Activated T-cell treated with anti-CD3 and anti-CD28 coated beads, Interleukin-2, amount 50 U/mL, for 48 hours (primary cell): ENCODE data around the gene SUSD6.
A peak's percentile ranks its signal among the peaks of the same experiment; 100 is the strongest.
"Not testable (repeated sequence)": the region's sequence is repeated elsewhere in the genome, so short reads cannot be mapped to it uniquely, and the experiment has no call there.

Experiments
- DNase-seq, 2 experiments: peaks; one replicate each; pipeline ENCODE4 v3.0.0-alpha.2; 2020

Gene SUSD6

DNA sequence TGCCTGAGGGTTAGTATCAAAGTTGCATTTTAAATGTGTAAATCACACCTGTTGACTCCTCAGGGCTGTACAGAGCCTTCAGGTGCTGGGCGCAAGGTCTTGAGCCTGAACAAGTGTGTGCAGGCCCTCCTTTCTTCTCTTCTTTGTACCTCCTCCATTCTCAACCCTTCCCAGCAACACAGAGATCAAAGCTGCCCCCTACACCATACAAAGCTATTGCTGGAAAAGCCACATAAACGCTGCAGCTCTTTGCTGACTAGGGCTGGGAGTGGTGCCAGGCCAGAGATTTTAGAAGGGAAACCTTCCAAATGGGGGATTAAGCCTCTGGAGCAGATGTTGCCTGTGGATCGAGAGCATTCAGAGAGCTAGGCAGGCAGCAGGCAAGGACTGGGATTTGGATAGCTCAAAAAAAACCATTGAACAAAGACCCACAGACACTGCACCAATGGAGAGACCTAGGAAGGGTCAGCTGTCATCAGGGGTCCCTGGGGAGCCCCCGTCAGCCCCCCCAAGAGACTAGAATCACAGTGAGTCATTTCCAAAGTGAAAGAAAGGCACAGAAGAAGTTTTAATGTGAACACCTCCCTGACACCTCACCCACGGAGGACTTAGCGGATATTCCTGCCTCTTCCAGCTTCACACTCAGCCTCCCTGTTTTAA is 18.2 kb upstream of the SUSD6 start:
- DNase-seq: no peak

DNA sequence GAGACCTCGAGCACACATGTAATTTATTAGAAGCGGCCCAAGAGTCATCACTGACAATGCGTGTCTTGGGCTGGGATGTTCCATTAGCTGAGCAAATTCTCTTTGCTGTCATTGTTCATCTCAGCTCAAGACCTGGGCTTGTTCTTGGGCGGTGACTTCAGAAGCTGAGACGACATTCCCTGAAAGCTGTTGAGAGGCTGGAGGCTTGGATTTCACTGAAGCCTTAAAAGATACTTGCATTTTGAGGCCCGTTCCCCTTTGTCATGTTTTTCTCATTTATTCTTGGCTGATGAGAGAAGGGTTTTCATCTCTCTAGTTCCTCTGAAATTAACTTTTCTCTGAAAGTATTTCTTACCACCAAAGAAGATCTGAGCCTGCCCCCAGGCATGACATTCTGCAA is 16.6 kb upstream of the SUSD6 start:
- no peak for DNase-seq

DNA sequence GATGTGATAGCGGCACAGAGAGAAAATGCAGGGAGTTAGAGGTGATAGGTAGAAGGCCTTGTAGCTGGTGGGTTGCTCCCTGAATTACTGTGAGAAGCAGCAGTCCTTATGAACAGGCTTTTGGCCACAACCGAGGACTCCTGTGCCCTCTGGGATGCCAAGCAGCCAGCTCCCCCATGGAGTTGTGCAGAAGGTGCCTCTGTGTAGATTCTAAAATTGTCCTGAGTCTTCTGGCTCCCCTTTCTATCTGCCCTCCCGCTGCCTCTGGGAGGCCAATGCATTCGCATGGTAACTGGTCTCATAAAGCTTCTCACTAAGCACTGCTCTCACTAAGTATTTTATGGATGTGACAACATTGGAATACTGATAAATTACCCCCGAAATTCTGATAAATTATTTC is 16.1 kb upstream of the SUSD6 start:
- no peak for DNase-seq

DNA sequence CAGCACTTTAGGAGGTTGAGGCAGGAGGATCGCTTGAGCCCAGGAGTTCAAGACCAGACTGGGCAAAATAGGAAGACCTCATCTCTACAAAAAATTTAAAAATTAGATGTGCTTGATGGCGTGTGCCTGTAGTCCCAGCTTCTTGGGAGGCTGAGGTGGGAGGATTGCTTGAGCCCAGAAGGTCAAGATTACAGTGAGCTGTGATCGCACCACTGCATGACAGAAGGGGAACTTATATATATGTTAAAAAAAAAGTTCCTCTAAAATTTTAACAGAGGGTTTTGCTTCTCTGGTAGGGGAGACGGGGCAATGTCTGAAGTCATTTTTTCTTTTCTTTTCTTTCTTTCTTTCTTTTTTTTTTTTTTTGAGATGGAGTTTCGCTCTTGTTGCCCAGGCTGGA is 12.0 kb upstream of the SUSD6 start:
- not testable (repeated sequence) for DNase-seq

DNA sequence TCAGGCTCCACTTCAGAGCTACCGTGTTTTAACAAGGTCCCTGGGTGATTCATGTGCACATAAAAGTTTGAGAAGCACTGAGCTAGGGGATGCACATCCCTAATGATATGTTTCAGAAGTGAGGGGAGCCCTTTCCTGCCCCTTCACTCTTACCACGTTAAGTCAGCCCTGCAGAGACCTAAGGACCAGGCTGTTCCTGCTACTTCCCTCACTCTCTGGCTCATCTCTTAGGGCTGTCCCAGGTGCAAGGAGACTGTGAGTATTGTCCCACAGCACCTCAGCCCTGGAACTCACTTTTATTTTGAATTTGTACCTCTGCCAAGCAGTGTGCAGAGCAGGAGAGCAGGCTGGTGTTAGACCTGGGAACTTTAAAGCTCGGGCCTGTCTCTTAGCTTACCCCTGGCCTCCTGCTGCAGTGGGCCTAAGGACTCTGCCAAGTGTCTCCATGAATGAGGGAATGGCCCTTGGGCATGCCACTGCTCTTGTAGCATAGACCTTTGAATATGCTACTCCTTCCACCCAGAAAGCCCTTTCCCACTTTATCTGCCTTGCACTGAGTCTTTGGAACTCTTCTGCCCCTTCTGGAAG is 11.0 kb upstream of the SUSD6 start:
- DNase-seq: no peak

DNA sequence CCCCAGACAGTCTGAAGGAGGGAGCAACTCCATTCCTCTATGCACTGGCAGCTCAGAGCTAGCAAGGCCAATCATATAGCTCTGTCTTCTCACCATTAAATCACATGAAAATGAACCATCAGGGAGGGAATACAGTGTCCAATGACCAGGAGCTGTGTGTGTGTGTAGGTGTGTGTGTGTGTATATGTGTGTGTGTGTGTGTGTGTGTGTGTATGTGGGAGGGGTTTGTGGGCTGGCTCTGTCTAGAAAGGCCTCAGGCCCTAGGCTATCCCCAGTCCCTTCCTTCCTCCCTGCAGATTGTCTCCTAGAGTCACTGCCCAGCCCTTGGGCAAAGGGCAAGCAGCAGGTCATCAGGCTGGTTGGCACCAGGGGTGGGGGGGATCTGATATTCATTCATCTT is 5.7 kb upstream of the SUSD6 start:
- DNase-seq: no peak

DNA sequence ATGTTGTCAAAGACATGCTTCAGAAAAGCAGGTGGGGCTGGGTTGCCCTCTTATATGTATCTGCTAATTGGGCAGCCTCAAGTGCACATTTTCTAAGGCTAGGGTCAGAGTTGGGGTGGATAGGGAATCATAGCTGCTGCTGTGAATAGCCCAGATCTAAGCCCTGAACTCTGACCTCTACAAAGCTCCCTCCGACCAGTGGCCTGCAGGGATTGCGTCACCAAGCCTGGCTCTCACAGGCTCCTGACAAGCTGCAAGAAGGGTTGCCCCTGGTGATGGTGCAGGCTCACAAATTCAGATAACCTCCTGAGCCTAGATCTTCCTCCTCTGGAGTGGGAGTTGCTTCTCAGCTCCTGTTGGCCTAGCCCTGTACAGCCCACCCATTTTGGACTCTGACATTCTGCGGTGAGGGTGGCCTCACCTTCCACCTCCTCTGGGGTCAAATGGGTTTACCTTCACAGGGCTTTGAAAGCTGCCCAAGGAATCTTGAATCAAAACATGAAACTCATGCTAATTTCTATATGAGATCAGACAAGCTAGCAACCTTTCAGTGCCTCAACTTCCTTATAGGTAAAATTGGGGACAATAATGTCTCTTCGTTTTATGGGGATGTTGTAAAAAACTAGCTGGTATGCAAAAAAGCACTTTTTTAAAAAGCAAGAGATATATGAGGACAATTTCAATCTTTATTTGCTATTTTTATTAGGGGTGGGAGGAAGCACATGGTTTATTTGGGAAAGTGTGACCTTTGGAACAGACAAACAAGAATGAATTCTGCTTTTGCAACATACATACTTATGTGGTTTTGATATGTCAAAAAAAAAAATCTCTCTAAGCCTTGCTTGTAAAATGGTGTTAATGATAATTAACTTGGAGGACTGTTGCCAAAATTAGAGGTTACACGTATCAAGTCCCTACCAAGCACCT is 4.9 kb upstream of the SUSD6 start:
- no peak for DNase-seq

DNA sequence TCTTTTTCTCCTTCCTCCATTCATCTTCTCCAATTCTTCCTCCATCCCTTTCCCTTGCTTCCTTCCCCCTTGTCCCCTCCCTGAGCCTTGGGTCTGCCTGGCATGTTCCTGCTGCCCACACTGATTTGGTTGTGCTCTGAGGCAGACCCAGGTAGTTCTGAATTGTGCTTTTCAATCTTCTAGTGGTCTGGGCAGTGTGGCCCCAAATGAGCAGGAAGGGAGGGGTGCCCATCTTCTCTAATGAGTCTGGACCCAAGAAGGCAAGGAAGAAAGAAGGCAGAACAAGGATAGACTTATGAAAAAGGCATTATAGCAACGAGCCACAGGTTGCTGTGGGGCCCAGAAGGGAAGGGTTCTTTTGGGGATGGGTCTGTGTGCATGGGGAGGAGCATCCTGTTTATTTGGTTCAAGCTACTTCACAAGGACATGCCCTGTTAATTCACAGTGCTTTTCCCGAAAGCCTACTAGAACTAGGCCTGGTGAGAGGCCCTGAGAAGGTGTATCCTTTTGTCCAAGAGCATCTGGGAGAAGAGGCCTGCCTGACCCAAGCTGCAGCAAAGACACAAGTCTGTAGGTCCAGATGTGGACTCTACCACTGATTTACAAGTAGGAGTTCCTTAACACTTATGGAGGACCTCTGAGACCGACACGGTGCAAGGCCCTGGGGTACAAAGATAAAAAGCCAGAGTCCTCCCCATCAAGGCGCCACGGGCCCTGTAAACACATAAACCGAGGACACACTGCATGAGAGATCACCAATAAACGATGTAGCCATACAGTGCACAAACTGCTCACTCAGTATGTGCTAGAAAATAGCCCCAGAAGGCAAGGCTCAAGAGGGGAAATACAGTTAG is 1.1 kb upstream of the SUSD6 start:
- no peak for DNase-seq

DNA sequence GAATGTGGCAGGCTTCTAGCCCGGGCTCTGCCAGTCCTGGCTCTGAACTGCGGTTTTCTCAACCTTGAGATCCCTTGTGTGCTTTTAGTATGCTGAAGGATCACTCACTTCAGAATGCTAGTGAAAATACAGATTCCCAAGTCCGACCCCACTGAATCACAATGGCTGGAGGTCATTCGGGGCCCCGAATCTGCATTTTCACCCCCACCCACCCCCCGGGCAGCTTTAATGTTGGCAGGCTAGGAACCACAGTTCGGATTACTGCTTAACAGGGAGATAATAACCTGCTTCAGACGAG is 573 bp upstream of the SUSD6 start:
- DNase-seq: no peak

DNA sequence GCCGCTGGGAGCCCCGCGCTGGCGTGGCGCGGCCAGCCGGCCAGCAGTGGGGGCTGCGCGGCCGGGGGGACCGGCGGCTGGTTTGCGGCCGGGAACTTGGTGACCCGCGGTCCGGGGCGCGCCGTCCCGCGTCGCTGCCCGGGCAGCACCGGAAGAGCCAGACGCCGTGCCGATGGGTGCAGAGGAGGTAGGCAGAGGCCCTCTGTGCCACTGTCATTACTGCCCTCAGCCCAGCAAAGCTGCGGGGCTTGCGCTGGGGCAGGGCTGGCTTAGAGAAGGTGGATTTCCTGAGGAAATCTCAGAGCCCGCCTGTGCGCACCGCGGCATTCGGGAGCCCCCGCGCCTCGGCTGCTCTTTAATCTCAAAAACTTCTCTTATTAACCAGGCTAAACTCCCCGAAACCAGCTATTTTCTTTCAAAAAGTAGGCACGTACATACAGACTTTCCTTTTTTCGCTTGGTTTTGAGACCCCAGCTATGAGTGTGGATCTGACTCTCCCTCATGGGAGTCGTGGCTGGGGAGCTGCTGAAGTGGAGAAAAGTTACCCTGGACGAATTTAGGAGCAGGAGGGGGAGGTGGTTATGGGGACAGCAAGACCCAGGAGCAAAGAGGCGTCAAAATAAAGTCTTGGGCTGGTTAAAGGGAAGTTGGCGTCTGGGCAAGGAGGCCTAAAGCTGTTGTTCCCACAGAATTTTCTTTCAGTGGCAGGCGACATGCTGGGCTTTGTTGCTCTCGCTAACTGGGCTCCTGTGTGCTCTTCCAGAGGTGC is 802 bp downstream of the SUSD6 start:
- peak; percentile 60 to 66 for DNase-seq

DNA sequence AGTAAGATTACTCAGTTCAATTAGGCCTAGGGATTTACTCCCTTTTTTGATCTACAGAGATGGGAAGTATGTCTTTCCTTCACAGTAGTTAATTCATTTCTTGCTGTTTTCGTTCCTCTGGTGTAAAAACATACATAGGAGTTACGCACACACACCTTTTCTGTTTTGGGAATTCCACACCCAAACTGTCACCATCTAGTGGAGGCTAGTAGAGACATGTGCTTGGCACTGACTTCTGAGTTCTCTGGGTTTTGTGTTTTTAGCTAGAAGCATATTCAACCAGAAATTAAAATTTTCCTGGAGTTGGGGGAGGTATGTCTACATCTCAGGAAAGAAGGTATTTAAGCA is 1.4 kb downstream of the SUSD6 start:
- DNase-seq: no peak

DNA sequence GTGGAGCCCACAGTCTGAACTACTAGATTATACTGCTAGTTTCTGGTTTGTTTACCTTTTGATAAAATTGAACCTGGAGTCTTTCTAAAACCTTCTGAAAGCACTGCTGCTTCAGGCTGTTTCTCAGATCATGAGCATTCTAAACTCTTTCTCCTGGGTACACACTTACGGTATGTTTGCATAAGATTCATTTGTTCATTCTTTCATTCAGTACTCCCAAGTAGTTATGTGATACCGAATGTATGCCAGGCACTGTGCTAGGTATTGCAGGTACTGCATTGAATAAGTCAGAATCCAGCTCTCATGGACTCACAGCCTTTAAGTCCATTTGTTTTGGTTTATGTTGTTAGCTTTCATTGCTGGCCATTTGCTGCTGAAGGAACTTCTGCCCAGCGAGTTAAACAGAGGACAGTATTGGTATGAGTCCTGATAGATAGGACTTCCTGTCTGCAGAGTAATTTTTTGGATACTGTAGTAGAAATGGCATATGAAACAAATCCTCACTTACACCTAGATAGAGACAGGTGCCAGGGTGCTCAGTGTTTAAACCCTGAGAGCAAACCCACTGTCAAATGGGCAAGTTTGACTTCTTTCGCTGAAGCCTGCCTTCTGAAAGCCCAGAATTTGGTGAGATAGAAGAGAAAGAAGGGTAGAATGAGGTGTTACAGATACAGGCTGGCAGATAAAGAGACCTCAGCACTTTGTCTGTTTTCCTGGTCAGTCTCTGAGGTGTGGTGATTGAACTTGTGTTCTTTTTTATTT is 2.1 kb downstream of the SUSD6 start:
- DNase-seq: no peak

DNA sequence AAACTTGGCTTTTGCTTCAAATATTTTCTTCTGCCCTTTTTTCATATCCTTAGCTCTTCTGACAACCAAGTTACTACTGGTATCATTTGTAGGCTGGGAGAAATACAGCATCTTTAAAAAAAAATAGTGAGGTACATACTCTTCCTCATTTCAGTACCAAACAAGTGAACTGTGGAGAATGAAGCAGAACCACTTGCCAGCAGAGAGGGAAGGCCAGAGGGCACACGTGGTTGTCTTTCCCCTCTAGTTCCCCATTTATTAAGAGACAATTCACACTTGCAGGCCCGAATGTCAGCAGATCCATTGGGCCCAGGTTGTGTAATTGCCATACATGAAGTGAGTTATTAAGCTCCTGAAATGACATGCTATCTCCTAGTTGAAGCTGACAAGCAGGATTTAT is 3.2 kb downstream of the SUSD6 start:
- no peak for DNase-seq

DNA sequence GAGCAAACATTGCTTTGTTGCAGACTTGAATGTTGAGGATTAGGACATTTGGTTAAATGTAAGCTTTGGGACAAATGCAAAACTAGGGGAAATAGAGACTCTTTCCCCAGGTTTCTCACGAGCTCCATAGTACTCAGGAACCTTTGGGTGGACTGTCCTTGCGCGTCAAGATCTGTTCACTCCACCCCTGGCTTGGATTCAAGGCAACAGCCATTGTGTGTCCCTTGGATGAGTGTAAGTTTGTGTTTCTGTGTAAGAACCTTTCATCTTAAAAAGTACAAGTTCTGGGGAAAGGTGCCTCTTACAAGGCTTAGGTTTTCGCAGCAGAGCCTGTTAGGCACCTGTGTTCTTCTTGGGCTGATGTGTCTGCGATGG is 3.7 kb downstream of the SUSD6 start:
- DNase-seq: no peak

DNA sequence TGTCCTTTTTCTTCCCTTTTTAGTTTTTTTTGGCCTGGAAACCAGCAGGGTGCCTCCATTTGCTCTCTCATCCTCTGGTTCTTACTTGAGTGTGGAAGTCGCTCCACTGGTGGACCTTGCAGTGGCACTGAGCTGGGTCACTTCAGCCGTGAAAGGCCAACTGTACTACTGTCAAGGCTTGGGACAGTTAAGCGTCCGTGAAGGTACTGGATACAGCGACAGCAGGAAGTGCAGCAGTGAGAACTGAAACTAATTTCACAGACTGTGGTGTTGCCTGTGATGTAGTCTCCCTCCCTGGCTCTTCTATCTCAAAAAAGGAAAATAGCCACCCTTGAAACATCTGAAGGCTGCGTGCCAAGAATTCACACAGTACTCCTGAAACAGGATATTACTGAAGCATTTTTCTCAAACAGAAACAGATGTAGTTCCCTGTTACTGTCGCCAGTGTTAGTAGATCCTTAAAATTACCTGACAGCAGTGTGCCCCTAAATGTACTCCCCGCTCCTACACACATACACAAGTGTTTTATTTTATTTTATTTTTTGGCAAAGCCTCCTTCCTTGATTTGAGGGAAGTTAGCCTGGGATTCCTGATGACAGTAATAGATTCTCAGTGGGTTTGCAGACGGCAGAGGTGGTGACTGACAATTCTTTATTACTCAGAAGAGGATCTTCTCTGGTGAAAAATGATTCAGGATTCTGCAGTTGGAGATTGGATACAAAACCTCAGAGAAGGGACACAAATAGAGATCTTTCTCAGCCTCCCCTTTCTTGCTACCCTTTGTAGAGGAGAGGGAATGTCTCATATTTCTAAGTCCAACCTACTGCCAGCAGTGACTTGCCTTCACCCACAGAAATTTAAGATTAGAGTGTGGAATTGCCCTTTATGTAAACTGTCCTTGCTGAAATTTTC is 4.4 kb downstream of the SUSD6 start:
- peak in 1 of 2 experiments; percentile 50 for DNase-seq

DNA sequence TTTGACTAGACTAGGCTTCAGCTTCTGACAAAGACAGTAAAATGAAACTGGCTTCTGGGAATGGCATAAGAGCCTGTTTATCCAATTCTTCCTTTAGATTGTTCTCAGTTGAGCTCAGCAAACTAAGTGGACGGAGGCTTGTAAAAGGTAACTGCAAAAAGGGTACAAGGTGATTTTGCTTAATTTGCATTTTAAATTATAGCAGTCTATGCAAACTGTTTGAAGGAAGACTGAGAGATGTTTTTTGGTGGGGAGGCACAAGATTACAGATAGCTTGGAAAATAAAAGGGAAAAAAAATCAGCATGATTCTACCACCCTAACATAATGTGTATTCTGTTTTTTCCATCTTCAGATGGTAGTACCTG is 5.0 kb downstream of the SUSD6 start:
- DNase-seq: no peak

DNA sequence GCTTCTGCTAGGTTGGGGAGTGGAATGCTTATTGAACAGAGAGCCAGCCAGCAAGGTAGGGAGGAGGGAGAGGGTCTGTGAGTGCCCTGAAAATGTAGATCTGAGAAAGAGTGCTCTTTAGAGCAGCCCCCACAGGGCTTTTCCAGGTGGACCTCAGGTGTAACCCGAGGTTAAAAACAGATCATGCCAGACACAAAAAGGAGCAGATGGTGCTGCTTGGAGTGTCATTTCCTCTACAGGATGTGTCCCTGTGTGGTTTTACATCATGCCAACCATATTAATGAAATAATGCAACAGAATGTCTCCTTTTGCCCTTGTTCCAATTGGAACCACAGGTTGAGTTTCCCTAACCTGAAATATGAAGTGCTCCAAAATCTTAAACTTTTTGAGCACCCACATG is 6.4 kb downstream of the SUSD6 start:
- DNase-seq: no peak

DNA sequence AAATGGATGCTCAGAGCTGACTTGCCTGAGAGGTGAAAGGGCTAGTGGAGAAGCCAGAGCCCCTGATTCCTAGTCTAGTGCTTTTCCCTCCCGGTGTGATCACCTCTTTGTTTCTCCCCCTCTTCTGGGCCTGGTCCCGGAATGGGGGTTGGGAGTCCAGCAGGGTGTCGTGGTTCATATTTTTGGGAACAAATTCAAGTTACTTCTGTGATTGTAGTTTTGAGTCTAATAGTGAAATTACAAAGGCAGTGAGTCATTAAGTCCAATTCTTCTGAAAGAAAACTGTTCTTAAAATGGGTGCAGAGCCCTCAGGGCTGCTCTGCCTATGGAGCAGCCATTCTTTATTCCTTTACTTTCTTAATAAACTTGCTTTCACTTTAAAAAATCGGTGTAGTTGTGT is 7.6 kb downstream of the SUSD6 start:
- DNase-seq: peak in 1 of 2 experiments; percentile 49

DNA sequence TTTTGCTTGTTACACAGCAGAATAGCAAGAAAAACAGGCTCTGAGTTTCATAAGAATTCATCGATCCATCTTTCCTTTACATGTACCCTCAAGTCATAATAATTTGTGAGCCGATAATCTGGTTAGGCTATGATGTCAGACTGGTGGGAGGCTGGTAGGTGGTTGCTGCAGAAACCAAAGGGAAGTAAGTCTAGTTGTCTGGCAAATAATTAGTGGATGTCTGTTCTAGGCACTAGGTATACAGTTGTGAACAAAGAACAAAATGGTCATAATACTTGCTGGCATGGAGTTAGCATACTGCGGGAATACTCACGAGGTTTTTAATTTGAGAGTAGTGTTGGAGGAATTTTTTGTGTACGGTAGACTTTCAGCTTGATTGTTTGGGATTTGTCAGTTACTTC is 8.8 kb downstream of the SUSD6 start:
- peak in 1 of 2 experiments; percentile 26 for DNase-seq

DNA sequence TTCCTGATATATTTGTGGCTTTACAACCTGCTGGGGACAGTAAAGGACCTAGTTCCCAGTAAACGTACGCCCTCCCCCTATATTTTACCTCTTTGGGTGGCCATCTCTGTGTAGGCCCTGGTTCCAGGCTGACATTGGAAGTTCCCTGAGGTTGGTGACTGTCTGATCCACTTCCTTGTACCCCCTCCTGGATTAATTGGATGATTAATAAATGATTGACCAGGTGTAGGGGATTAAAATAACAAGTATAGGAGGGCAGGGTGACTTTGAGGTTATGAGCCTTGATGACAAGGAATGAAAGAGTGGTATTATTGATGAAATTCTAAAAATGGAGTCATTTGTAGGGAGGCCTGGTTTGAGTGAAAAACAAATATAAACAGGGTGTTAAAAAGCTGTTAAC is 9.6 kb downstream of the SUSD6 start:
- DNase-seq: no peak

DNA sequence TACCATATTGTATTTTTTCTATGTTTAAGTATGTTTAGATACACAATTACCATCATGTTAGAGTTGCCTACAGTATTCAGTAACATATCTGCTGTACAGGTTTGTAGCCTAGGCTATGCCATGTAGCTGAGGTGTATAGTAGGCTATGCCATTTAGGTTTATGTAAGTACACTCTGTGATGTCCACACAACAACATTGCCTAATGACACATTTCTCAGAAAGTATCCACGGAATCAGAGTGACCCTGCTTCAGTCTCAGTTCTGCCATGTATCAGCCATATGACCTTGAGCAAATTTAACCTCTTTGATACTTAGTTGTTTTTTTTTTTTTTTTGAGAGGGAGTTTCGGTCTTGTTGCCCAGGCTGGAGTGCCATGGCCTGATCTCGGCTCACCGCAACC is 12.7 kb downstream of the SUSD6 start:
- no peak for DNase-seq
